Activated CD4-positive, alpha-beta memory T cell treated with anti-CD3 and anti-CD28 coated beads, Interleukin-2, amount 10 ng/mL, durations not matched to agents 7 days and 5 days (primary cell): ENCODE data around the gene ZNF35. TPM values are rescaled to one million over a fixed set of nuclear protein-coding genes. Genes with fewer than 3 reads are reported as not detected.

ENCODE experiments used
- CTCF ChIA-PET: fragments of 350-600 bp; sonication (Branson Sonifier 250); formaldehyde crosslinking; loops from one replicate; lab custom pipeline; 2021; ENCODE audit warnings: antibody characterized with exemption, inconsistent platforms; lab: Charles Lee
- POLR2A ChIA-PET: fragments of 350-600 bp; sonication (Branson Sonifier 250); formaldehyde crosslinking; loops from one replicate; lab custom pipeline; 2021; ENCODE audit warnings: antibody characterized with exemption; lab: Charles Lee
- DNase-seq: peaks from one replicate; pipeline ENCODE4 v3.0.0-alpha.2; 2020
- H3K27ac Mint-ChIP-seq: one replicate; pipeline ENCODE4 v1.8.0; 2021; ENCODE audit warnings: mild to moderate bottlenecking, mixed read lengths
- H3K27me3 Mint-ChIP-seq: one replicate; pipeline ENCODE4 v1.8.0; 2021; ENCODE audit warnings: mixed read lengths
- H3K36me3 Mint-ChIP-seq: one replicate; pipeline ENCODE4 v1.8.0; 2021; ENCODE audit warnings: low read depth, mixed read lengths
- H3K4me1 Mint-ChIP-seq: one replicate; pipeline ENCODE4 v1.8.0; 2021; ENCODE audit warnings: mixed read lengths
- H3K4me3 Mint-ChIP-seq: one replicate; pipeline ENCODE4 v1.8.0; 2021; ENCODE audit warnings: mild to moderate bottlenecking, mixed read lengths
- H3K9me3 Mint-ChIP-seq: one replicate; pipeline ENCODE4 v1.8.0; 2021; ENCODE audit warnings: mixed read lengths
- total RNA-seq, 2 experiments: library from RNA; stranded (reverse); gene quantifications; one replicate each; pipeline ENCODE4 v1.2.3, GENCODE V29; 2021

Gene ZNF35
- 1 to 10 TPM; 1.9 to 3.5 TPM for total RNA-seq

DNA sequence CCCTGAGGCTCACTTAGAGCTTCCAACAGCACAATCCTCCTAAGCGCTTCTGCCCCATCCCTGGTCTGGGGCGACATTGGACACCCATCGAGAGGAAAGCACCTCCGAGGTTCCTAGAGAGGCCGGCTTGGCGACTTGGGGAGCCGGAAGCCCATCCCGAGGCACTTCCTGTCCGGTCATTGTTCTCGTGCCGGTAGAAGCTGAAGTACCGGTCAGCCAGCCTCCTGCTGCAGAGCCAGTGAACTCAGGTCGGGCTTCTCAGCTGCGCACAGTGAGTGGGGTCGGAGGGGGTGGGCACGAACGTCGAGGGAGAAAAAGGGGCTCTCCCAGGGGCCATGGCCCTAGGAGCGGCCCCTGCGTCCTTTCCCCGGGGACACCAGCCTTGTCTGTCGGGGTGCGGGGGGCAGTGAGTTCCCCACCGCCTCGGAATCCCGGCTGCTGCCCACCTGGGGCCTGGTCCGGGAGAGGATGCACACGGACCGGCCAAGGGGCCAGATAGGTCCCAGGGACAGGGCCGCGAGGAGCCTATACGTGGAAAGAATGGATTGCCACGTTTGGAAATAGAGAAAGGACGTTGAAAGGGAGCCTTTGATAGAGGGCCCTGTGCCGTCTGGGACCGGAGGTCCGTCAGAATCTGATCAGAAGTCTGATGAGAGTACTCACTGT lies at the start of gene ZNF35:
Gene ZNF35, plus strand, starts transcription at position 169 of the 666 bp plus-strand sequence. CDS start 2,336 bp downstream, outside the sequence.
- H3K36me3 Mint-ChIP-seq, result peaks cover 52% of the 10 kb centered on the region
- peak within 1 kb of the TSS; percentile 4 for H3K27ac Mint-ChIP-seq
- peaks cover 15% of the 10 kb centered on the region for H3K4me1 Mint-ChIP-seq
- no peaks in the 10 kb centered on the region for H3K27me3 Mint-ChIP-seq
- POLR2A ChIA-PET, result interaction anchor here (1.4 kb wide), 1 partner anchor 24 kb away, joined by 5 read pairs; the partner anchor contains the start of gene ZNF197
- H3K9me3 Mint-ChIP-seq, result peaks cover 41% of the 10 kb centered on the region
- DNase-seq, result peak; percentile 34
- CTCF ChIA-PET, result no interaction called here
- H3K4me3 Mint-ChIP-seq, result peak within 1 kb of the TSS; percentile 78

DNA sequence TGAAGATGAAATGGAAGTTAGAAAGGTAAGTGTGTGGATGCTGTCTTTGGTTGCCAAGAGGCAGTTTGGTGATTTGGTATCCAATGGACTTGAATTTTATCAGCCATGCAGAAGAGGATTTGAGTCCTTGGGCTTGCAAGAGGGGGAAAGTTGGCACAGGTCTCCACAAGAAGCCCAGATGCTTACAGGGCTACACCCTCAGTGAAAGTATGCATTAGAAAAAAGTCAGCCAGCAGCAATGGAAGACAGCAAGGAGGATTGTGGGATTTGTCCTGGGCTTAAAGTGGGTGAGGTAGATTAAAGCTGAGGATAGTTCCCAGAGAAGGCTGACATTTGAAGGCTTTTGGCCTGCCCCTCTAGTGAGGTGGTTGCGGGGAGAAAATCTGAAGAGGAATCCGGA lies 46.8 kb upstream of the ZNF35 start:
- no peaks in the 10 kb centered on the region for H3K36me3 Mint-ChIP-seq
- no peak overlapping the region for H3K27ac Mint-ChIP-seq
- DNase-seq, result no peak
- H3K4me3 Mint-ChIP-seq, result no peak overlapping the region
- peaks cover 15% of the 10 kb centered on the region for H3K9me3 Mint-ChIP-seq
- CTCF ChIA-PET, result no interaction called here
- H3K4me1 Mint-ChIP-seq, result no peaks in the 10 kb centered on the region
- POLR2A ChIA-PET, result no interaction called here
- H3K27me3 Mint-ChIP-seq, result no peaks in the 10 kb centered on the region

DNA sequence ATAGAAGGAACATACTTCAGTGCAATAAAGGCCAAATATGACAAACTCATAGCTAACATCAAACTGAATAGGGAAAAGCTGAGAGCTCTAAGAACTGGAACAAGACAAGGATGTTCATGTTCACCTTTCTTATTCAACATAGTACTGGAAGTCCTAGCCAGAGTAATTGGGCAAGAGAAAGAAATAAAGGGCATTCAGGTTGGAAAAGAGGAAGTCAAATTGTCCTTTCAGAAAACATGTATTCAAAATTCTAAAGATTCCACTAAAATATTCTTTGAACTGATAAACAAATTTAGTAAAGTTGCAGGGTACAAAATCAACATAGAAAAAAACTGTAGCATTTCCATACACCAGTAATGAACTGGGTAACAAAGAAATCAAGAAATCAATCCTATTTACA lies 35.9 kb upstream of the ZNF35 start:
- Mint-ChIP-seq H3K36me3 (no peaks in the 10 kb centered on the region), H3K4me1 (no peaks in the 10 kb centered on the region), H3K9me3 (peaks cover 7% of the 10 kb centered on the region), H3K4me3 (no peak overlapping the region), H3K27ac (no peak overlapping the region), H3K27me3 (peaks cover 5% of the 10 kb centered on the region)
- no peak for DNase-seq
- ChIA-PET CTCF (no interaction called here), POLR2A (no interaction called here)

DNA sequence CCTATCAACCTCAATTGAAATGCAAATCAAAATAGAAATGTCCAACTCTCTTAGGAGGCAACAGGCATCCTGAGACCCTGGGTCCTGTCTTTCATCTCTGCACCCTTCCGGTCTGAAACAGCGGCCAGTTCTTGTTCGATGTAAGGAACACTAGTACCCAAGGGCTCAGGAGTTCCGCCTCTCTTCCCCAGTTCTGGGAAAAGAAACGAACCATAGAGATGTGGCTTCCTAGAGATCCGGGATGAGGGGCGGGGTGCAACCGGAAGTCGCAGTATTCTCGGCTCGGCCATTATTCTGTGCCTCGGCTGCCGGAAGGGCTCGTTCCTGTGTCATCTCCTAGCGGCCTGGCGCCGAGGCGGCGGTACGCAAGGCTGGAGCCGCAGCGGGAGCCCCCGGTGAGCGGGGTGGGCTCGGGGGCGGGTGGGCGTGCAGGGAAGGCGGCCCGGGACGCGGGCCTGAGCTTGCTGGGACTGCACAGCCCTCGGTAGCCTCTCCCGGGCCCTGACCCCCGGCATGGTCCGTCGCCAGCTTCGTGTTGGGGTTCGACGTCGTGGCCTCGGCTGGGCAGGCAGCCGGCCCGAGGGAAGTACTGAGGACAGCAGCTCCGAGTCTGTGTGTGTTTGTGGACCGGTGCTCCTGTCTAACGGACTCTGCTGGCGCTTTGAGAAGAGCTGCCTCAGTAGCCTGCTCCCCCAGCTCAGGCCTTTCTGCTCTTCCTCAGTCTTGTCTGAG lies 23.6 kb upstream of the ZNF35 start, which contains the start of gene ZNF197:
Gene ZNF197, plus strand, starts transcription at position 288 of the 732 bp plus-strand sequence. CDS start 4,119 bp downstream, outside the sequence.
- ChIA-PET CTCF (interaction anchor here (0.5 to 1.6 kb wide), 3 partner anchors 92 to 1025 kb away, joined by 3 to 4 read pairs (median 3); no protein-coding TSS in a partner anchor), POLR2A (interaction anchor here (0.6 to 2.7 kb wide), 11 partner anchors 13 to 286 kb away, joined by 3 to 30 read pairs (median 4); partner anchors contain the start of genes KIAA1143, KIF15, TCAIM and ZNF35)
- peaks cover 34% of the 10 kb centered on the region for H3K36me3 Mint-ChIP-seq

DNA sequence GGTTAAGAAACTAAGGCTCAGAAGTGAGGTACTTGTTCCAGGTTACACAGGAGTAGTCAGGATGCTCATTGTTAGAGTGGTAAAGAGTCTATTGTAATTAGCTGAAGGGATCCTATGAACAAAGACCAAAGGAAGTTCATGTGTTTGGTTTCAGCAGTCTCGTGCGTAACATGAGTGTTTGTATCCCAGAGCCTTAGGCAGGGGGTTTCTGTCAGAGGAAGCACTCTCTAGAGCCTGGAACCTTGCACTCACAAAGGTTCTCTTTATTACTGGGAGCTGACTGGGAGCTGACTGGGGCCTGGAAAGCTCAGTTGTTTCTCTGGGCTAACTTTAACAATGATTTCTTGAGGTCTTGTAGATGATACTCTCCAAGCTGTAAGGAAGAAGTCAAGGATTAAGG lies 19.8 kb upstream of the ZNF35 start:
- no peak overlapping the region for H3K4me3 Mint-ChIP-seq
- no peaks in the 10 kb centered on the region for H3K27me3 Mint-ChIP-seq
- no peak for DNase-seq
- peaks cover 65% of the 10 kb centered on the region for H3K36me3 Mint-ChIP-seq
- H3K4me1 Mint-ChIP-seq, result peaks cover 19% of the 10 kb centered on the region
- POLR2A ChIA-PET, result interaction anchor here (1.0 kb wide), 1 partner anchor 101 kb away, joined by 4 read pairs; the partner anchor contains the start of gene ZNF501
- H3K27ac Mint-ChIP-seq, result no peak overlapping the region
- H3K9me3 Mint-ChIP-seq, result peaks cover 11% of the 10 kb centered on the region
- CTCF ChIA-PET, result no interaction called here

More for the DNA sequence above, 23.6 kb upstream of the ZNF35 start, which contains the start of gene ZNF197:
- Mint-ChIP-seq H3K4me1 (peaks cover 19% of the 10 kb centered on the region), H3K9me3 (peaks cover 9% of the 10 kb centered on the region), H3K27me3 (no peaks in the 10 kb centered on the region), H3K27ac (peak within 1 kb of the TSS; percentile 81), H3K4me3 (peak within 1 kb of the TSS; percentile 86)
- DNase-seq, result peak; percentile 71

DNA sequence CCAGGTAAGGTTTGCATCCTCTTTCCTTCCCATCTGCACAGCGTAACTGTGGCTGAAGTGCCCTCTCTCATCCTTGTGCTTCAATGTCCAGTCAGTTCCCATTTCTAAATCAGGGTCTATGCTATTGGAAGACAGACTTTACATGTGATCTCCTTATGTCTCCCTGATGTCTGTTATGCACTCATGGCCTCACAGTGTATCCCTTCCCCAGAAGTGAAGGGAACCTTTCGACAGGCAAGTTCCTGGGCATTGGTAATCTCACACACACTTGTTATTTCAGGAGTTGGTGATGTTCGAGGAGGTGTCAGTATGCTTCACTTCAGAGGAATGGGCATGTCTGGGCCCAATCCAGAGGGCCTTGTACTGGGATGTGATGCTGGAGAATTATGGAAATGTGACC lies 16.3 kb upstream of the ZNF35 start:
- ChIA-PET CTCF (no interaction called here), POLR2A (no interaction called here)
- DNase-seq, result no peak
- Mint-ChIP-seq H3K27me3 (no peaks in the 10 kb centered on the region), H3K27ac (no peak overlapping the region), H3K4me1 (peaks cover 2% of the 10 kb centered on the region), H3K4me3 (no peak overlapping the region), H3K36me3 (peaks cover 88% of the 10 kb centered on the region), H3K9me3 (peaks cover 22% of the 10 kb centered on the region)

DNA sequence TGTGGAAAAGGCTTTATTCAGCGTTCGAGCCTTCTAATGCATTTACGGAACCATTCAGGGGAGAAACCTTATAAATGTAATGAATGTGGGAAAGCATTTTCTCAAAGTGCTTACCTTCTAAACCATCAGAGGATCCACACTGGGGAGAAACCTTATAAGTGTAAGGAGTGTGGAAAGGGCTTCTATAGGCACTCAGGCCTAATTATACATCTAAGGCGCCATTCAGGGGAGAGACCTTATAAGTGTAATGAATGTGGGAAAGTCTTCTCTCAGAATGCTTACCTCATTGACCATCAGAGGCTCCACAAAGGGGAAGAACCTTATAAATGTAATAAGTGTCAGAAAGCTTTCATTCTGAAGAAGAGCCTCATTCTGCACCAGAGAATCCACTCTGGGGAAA lies 6.2 kb upstream of the ZNF35 start:
- no peak overlapping the region for H3K4me3 Mint-ChIP-seq
- H3K4me1 Mint-ChIP-seq, result no peaks in the 10 kb centered on the region
- no peaks in the 10 kb centered on the region for H3K27me3 Mint-ChIP-seq
- H3K9me3 Mint-ChIP-seq, result peaks cover 78% of the 10 kb centered on the region
- H3K36me3 Mint-ChIP-seq, result peaks cover 79% of the 10 kb centered on the region
- ChIA-PET POLR2A (no interaction called here), CTCF (no interaction called here)
- H3K27ac Mint-ChIP-seq, result no peak overlapping the region
- DNase-seq, result no peak

DNA sequence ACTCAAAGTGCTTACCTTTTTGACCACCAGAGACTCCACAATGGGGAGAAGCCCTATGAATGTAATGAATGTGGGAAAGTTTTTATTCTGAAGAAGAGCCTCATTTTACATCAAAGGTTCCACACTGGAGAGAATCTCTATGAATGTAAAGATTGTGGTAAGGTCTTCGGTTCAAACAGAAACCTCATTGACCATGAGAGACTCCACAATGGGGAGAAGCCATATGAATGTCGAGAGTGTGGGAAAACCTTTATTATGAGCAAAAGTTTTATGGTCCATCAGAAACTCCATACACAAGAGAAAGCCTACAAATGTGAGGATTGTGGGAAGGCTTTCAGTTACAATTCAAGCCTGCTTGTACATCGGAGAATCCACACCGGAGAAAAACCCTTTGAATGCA lies 5.5 kb upstream of the ZNF35 start:
- peaks cover 77% of the 10 kb centered on the region for H3K36me3 Mint-ChIP-seq

DNA sequence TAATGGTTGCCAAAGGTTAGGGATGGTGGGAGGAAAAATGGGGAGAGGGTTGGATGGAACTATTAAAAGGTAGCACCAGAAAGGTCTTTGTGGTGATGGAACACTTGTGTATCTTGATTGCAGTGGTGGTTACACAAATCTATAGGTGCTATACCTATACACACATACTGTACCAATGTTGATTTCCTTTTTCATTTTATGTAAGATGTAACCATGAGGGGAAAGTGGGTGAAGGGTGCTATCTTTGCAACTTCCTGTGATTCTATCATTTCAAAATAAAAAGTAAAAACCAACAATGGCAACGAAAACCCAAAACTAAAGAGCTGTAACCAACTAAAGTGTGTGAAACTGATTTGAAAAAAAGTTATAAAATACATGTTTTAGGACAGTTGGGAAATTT lies 761 bp upstream of the ZNF35 start:
- Mint-ChIP-seq H3K4me3 (peak overlapping the region; percentile 78), H3K4me1 (peaks cover 15% of the 10 kb centered on the region), H3K9me3 (peaks cover 50% of the 10 kb centered on the region), H3K27ac (peak overlapping the region; percentile 4), H3K27me3 (no peaks in the 10 kb centered on the region), H3K36me3 (peaks cover 55% of the 10 kb centered on the region)
- CTCF ChIA-PET, result no interaction called here
- DNase-seq, result no peak
- POLR2A ChIA-PET, result interaction anchor here (1.4 kb wide), 1 partner anchor 23 kb away, joined by 5 read pairs; the partner anchor contains the start of gene ZNF197

More for the DNA sequence above, 5.5 kb upstream of the ZNF35 start:
- Mint-ChIP-seq H3K27me3 (no peaks in the 10 kb centered on the region), H3K4me3 (no peak overlapping the region), H3K4me1 (peaks cover 6% of the 10 kb centered on the region), H3K9me3 (peaks cover 78% of the 10 kb centered on the region), H3K27ac (no peak overlapping the region)
- ChIA-PET POLR2A (no interaction called here), CTCF (no interaction called here)
- no peak for DNase-seq

DNA sequence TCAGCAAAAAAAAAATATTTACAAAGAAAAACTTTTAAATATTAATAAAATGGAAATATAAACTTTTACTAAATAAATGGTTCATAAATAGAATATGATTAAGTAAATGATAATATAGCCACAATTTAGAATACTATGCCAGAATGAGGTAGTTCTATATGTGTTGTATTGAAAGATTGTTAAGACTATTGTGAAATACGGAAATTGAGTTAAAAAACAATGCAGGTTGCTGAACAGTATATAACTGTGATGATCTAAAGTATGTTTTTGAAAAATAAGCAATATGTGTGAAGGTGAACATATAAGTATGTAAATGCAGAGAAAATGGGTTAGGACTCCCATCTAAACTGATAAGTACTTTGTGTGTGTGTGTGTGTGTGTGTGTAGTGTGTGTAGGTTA lies 1.2 kb downstream of the ZNF35 start:
- H3K27ac Mint-ChIP-seq, result no peak overlapping the region
- peaks cover 46% of the 10 kb centered on the region for H3K9me3 Mint-ChIP-seq
- H3K4me1 Mint-ChIP-seq, result peaks cover 15% of the 10 kb centered on the region
- no peak overlapping the region for H3K4me3 Mint-ChIP-seq
- H3K27me3 Mint-ChIP-seq, result no peaks in the 10 kb centered on the region
- peaks cover 55% of the 10 kb centered on the region for H3K36me3 Mint-ChIP-seq
- POLR2A ChIA-PET, result no interaction called here
- CTCF ChIA-PET, result no interaction called here
- no peak for DNase-seq

DNA sequence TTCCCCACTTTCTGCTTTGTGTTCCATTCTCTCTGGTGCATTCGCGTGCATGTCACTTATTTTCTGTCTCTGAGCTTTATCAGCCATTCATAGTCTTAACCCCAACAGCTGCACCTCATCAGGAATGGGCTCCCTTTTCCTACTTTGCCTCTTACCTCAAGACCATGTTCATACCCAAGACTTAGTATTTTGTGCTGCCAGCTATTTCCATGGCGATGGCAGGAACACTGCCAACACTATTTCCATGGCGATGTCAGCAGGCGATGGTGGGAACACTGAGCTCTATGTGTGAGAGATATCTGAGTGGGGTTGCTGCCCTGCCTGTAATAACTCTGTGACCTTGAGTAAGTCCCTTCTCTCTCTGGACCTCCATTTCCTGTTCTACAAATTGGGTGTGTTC lies 5.5 kb downstream of the ZNF35 start:
- H3K27ac Mint-ChIP-seq, result no peak overlapping the region
- peaks cover 62% of the 10 kb centered on the region for H3K36me3 Mint-ChIP-seq
- ChIA-PET POLR2A (no interaction called here), CTCF (no interaction called here)
- H3K9me3 Mint-ChIP-seq, result peaks cover 39% of the 10 kb centered on the region
- DNase-seq, result no peak
- H3K27me3 Mint-ChIP-seq, result no peaks in the 10 kb centered on the region
- peaks cover 3% of the 10 kb centered on the region for H3K4me1 Mint-ChIP-seq
- no peak overlapping the region for H3K4me3 Mint-ChIP-seq

DNA sequence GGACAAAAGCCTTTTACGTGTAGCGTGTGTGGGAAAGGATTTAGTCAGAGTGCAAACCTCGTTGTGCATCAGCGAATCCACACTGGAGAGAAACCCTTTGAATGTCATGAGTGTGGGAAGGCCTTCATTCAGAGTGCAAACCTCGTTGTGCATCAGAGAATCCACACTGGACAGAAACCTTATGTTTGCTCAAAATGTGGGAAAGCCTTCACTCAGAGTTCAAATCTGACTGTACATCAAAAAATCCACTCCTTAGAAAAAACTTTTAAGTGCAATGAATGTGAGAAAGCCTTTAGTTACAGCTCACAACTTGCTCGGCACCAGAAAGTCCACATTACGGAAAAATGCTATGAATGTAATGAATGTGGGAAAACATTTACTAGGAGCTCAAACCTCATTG lies 10.5 kb downstream of the ZNF35 start:
- peaks cover 53% of the 10 kb centered on the region for H3K9me3 Mint-ChIP-seq
- POLR2A ChIA-PET, result interaction anchor here (0.6 kb wide), 1 partner anchor 84 kb away, joined by 3 read pairs; no protein-coding TSS in a partner anchor
- no peak overlapping the region for H3K27ac Mint-ChIP-seq
- H3K4me3 Mint-ChIP-seq, result no peak overlapping the region
- H3K4me1 Mint-ChIP-seq, result no peaks in the 10 kb centered on the region
- no peaks in the 10 kb centered on the region for H3K27me3 Mint-ChIP-seq
- CTCF ChIA-PET, result no interaction called here
- H3K36me3 Mint-ChIP-seq, result peaks cover 62% of the 10 kb centered on the region
- DNase-seq, result no peak

DNA sequence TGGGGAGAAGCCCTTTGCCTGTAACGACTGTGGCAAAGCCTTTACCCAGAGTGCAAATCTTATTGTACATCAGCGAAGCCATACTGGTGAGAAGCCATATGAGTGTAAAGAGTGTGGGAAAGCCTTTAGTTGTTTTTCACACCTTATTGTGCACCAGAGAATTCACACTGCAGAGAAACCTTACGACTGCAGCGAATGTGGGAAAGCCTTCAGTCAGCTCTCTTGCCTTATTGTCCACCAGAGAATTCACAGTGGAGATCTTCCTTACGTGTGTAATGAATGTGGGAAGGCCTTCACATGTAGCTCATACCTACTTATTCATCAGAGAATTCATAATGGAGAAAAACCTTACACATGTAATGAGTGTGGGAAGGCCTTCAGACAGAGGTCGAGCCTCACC lies 10.9 kb downstream of the ZNF35 start:
- no peak overlapping the region for H3K4me3 Mint-ChIP-seq
- peaks cover 59% of the 10 kb centered on the region for H3K36me3 Mint-ChIP-seq
- H3K27me3 Mint-ChIP-seq, result no peaks in the 10 kb centered on the region
- ChIA-PET CTCF (no interaction called here), POLR2A (interaction anchor here (0.6 kb wide), 1 partner anchor 83 kb away, joined by 3 read pairs; no protein-coding TSS in a partner anchor)
- no peak for DNase-seq
- H3K4me1 Mint-ChIP-seq, result no peaks in the 10 kb centered on the region
- H3K9me3 Mint-ChIP-seq, result peaks cover 54% of the 10 kb centered on the region
- H3K27ac Mint-ChIP-seq, result no peak overlapping the region
